Measurements from ENCODE around the gene SCRN1.

SCRN1 gene

DNA sequence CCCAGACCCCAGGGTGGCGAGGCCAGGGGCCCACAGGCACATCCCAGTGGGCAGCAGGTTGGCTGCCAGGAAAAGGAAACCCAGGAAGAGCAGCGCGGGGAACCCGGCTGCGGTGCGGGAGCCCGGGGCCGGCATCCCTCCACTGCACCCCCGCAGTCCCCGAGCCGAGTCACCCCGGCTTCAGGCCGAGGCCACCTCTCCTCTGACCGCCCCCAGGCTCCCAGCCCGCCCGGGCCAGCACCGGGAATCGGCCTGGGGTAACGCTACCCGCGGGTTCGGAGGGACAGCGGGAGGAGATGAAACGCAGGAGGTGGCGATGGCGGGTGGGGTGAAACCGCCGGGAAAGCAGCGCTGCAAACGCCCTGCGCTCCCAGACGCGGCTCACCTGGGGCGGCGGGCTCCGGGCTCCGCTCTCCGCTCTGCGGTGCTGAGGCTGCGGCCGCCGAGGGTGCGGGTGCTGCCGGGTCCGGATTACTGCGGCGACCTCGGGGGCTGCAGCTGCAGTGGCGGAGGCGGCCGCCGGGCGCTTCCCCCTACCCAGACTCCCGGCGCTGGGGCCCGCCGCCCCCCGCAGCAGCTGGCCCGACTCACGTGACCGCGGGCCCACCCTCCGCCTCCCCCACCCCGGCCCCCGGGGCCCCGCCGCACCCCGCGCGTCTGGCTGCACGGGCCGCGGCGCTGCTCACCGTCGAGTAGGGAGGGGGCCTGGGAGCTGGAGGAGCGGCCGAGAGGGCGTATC, at the start of gene SCRN1:
TSS of gene SCRN1 (minus strand) at position 545 of the 739 bp plus-strand sequence. CDS start 20,734 bp downstream, outside the sequence.
- peak; percentile 56 for DNase-seq

- no peak for DNase-seq
Measured at GRCh38 chr7:30038196-30038980, 48.8 kb upstream of the SCRN1 start.

- no peak for DNase-seq
Measured at GRCh38 chr7:30036220-30036619, 46.6 kb upstream of the SCRN1 start.

- DNase-seq, result no peak
Measured at GRCh38 chr7:30034501-30034900, 44.9 kb upstream of the SCRN1 start.

- DNase-seq, result no peak
Measured at GRCh38 chr7:30032310-30033125, 42.9 kb upstream of the SCRN1 start.

DNA sequence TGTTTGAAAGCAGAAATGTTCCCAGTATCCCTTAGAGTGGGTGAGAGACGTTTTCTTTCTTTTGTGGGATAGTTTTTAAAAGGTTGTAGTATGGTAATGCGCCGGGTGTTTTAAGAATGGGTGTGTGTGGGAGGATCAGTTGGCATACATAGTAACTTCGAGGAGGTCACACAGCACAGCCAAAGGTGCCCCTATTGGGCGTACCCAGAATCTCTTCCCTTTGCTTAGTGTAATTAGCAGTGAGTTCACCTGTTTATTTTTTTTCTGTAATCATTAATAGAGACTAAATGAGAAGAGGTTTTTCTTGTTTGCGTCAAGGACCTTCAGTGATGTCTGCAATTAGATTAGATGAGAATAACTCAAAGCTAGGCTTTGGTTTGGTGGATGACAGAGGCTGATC, 40.1 kb upstream of the SCRN1 start:
- DNase-seq, result no peak

DNA sequence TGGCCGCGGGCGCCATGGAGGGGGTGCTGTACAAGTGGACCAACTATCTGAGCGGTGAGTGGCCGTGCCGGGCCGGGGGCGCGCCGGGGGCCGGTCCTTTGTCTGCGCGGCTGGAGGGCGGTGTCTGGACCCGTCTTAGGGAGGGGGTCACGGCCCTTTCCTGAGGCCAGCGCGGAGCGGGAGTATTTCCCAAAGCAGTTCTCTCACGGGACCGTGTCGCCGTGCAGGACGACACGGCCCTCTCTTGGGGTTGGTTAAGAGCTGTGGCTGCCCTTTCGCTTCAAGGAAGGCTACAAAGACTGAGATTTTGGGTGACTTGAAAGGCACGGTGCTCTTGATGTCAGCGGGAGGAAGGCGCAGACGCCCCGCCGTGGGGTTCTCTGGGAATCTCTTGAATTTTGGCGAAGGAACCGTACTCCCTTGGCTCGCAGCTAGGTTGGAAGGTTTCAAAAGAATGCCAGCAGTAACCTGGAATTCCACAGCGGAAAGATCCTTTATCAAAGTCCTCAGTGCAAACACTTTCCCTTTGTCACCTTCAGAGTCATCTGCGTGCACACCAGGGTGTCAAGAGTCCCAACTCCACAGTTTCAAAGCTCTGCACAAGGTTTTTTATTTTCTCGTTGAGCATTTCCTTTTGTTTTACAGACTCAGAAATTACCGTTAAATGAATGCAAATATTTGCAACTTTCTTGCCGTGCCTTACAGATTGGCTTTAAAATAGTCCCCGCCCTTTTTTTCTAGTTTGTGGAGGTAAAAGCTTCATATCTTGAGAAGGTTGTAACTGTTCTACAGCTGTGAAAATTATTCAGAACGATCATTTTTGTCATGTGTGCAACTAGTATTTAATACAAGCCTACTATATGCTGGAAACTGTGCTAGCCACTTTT, 39.4 kb upstream of the SCRN1 start:
- no peak for DNase-seq

GRCh38 chr7:30028216-30028748, 38.7 kb upstream of the SCRN1 start, which contains the start of gene PLEKHA8:
Gene PLEKHA8, plus strand, starts transcription at chr7:30028412. Its CDS starts 351 bp downstream, at chr7:30028763.
- DNase-seq, result peak; percentile 82

GRCh38 chr7:30027740-30028215, 38.2 kb upstream of the SCRN1 start:
- DNase-seq, result no peak

DNA sequence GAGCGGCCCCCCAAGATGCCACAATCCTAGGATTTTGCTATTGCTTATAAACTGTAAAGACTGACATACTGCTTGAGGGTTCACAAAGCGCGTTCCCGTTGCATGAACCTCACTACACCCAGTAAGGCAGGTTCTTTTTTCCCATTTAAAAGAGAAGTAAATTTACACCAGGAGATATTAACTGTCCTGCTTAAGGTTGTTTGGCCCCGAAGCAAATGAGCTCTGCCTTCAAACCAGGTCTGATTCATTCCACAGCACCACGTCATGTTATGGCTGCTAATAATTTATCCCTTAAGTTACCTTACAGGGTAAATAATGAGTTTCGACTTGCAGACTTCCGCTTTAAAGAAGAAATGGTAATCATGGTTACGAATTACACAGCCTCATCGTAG, 37.5 kb upstream of the SCRN1 start:
- no peak for DNase-seq

GRCh38 chr7:30026229-30027064, 36.8 kb upstream of the SCRN1 start, which contains the start of gene FKBP14:
Gene FKBP14, minus strand, starts transcription at chr7:30026702. Its CDS starts 194 bp downstream, at chr7:30026508.
- peak; percentile 97 for DNase-seq

DNA sequence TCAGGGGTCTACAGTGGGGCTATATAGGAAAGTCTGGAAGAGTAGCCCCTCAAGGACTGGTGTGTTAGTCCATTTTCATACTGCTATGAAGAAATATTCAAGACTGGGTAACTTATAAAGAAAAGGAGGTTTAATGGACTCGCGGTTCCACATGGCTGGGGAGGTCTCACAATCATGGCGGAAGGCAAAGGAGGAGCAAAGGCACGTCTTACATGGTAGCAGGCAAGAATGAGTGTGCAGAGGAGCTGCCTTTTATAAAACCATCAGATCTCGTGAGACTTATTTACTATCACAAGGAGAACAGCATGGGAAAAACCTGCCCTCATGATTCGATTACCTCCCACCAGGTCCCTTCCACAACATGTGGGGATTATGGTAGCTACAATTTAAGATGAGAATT, 33.9 kb upstream of the SCRN1 start:
- no peak for DNase-seq

GRCh38 chr7:30022991-30023390, 33.4 kb upstream of the SCRN1 start:
- DNase-seq, result no peak

GRCh38 chr7:30020535-30020934, 30.9 kb upstream of the SCRN1 start:
- DNase-seq, result no peak

DNA sequence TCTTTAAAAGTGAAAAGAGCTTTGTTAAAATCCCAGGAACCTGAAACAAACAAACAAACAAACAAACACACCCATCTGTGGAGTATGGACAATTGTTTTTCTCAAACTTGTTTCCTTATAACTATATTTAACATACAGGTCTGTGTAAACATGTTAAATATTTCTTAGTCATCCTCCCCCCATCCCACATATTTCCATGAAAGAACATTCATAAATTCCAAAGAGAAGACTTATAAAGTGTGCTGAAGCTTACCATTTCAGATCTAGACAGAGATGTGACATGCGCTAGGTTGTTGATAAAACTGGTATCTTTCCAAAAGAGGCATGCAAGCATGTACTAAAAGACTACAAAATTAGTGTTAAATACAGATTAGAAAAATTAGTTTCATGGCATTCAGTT, 30.4 kb upstream of the SCRN1 start:
- DNase-seq, result no peak

GRCh38 chr7:30019387-30019786, 29.8 kb upstream of the SCRN1 start:
- no peak for DNase-seq

DNA sequence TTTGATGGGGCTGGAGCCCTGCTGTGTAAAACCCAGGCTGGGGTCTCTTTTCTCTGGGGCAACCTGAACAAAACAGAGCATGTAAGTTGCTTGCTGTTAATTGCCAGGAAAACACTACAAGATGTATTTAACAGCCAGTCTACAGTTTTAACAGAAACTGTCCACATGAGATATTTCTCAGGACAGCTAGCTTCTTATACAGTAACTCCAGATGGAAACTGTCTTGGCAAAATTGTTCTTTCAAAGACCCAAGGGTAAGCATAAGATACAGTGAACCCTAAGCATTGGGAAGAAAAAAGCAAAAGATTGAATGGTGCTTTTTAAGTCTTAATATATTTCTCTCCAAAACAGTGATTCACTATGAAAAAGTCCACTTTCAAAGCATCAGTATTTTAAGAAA, 28.9 kb upstream of the SCRN1 start:
- DNase-seq, result no peak

DNA sequence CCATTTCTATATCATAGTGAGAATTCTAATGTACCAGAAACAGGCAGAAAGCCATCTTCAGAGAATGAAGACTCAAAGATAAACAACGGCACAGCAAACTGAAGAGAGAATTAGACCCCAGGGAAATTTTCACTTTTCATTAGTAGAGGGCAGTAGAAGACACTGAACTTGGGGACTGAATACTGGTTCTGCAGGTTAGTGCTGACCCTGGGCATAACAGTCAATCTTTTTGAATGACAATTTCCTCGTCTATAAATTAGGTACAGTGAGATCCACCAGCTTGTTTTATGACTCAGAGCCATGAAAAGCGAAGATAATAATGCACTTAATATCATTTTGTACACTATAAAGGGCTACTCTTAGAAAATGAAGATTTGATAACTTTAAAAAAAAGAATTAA, 23.2 kb upstream of the SCRN1 start:
- no peak for DNase-seq

DNA sequence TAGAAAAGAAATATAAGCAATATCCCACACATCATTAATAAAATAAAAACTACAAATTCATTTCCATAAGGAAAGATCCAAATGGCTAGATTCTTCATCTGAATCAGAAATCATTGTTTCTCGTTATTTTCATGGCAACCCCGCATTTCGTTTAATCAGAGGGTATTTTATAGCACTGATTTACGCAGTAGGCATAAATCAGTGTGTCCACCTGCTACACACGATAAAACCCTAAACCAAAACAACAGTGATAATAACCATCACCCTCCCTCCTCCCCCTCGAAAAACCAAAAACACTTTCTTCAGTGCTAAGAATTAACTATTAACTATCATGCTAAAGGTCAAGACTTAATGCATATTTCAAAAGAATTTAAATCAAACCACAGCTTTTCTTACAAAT, 20.4 kb upstream of the SCRN1 start:
- no peak for DNase-seq

DNA sequence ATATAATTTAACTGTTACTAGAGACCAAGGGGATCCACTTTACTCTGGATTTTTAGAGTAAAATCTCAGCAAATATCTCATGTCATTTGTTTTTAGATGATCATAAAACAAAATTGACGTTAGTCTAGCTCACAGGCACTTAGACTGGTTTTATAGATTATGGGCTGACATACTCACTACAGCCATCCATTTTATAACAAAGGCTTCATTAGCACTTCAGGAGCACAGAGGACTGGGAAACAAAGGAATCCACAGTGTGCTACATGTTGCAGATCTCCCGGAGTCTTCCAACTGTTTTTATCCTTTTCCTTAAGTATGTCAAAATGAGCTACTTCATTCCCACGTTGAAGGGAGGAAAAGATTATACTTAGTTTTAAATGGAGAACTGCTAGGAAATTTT, 15.9 kb upstream of the SCRN1 start:
- no peak for DNase-seq

- no peak for DNase-seq
Measured at GRCh38 chr7:30003098-30003497, 13.5 kb upstream of the SCRN1 start.

All from NCI-H1436 (cell line).